Neuron (in vitro differentiated cells): ENCODE data around the gene SETD3.

Source experiments
- H2AFZ ChIP-seq: one replicate; pipeline ENCODE4 v1.6.1; 2013; ENCODE audit warnings: low read depth, mild to moderate bottlenecking, inconsistent platforms, low read length, moderate library complexity
- H3K27me3 ChIP-seq: one replicate; pipeline ENCODE4 v1.6.1; 2013; ENCODE audit warnings: low read length; ENCODE audit not compliant: insufficient read depth
- H3K36me3 ChIP-seq: one replicate; pipeline ENCODE4 v1.6.1; 2013; ENCODE audit warnings: low read length; ENCODE audit not compliant: insufficient read depth
- H3K4me1 ChIP-seq: one replicate; pipeline ENCODE4 v1.6.1; 2013; ENCODE audit warnings: low read length; ENCODE audit not compliant: insufficient read depth
- H3K4me3 ChIP-seq: 2 replicates; pipeline ENCODE4 v1.5.1; 2013; ENCODE audit warnings: mild to moderate bottlenecking, low read length, moderate library complexity
- H3K9me3 ChIP-seq: one replicate; pipeline ENCODE4 v1.6.1; 2013; ENCODE audit warnings: low read length

SETD3 gene

DNA sequence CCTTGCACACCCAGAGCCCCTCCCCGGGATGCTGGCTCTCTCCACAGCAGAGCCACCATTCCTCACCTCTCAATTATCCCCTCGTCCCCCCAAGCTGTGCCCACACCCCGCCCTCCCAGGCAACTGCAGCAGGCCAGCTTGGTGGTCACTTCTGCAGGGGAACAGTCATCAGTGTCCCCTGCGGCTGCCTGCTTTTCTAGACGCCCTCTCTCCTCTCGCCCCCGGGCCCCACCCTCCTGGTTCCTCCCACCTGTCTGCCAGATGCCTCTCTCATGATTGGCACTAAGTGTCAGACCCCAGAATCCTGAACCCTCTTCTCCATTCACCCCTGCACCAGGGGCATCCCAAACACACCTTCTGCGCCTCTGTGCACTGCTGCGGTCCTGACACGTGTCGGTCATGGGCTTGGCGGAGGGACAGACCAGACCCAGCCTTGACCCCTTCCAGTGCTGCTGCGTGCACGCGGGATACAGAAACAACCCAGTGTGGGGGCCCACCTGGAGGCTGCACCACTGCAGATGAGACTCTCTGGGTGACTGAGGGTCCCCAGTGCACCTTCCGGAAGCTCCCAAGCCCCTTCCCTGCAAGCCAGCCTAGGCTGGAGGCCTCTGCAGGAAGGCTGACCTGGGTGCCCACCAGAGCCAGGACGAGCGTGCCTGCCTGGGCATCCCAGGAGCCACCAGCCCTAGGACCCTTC lies 99.5 kb downstream of the SETD3 start:
- Histone ChIP-seq H3K4me3 (no peak overlapping the region), H3K4me1 (peaks cover 2% of the 10 kb centered on the region), H3K9me3 (no peaks in the 10 kb centered on the region), H3K27me3 (no peaks in the 10 kb centered on the region), H2AFZ (no peak overlapping the region), H3K36me3 (no peaks in the 10 kb centered on the region)

- Histone ChIP-seq H3K4me3 (no peak overlapping the region), H3K9me3 (no peaks in the 10 kb centered on the region), H3K4me1 (peaks cover 2% of the 10 kb centered on the region), H3K27me3 (peaks cover 1% of the 10 kb centered on the region), H3K36me3 (no peaks in the 10 kb centered on the region), H2AFZ (no peak overlapping the region)
Observed at GRCh38 chr14:99380402-99380801, 100.3 kb downstream of the SETD3 start.

DNA sequence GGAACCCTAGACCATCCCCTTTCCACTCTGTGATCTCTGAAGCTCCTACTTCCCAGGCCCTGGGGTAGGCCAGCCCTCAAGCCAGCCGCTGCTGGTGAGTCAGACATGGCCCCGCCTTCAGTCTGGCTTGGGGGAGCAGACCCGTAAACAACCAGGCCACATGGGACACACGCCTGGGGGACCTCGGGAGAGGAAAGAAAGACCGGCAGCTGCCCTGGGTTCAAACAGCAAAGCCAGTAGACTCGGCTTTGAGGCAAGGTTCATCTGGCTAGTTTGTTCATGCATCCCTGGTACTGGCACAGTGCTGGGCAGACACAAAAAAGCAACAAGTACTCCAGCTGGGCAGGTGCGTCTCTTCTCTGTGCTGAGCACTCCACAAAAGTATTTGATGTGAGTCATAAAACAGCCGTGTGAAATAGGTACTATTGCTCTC lies 101.9 kb downstream of the SETD3 start:
- Histone ChIP-seq H3K27me3 (peaks cover 2% of the 10 kb centered on the region), H3K4me1 (peaks cover 2% of the 10 kb centered on the region), H2AFZ (no peak overlapping the region), H3K4me3 (no peak overlapping the region), H3K36me3 (no peaks in the 10 kb centered on the region), H3K9me3 (no peaks in the 10 kb centered on the region)

DNA sequence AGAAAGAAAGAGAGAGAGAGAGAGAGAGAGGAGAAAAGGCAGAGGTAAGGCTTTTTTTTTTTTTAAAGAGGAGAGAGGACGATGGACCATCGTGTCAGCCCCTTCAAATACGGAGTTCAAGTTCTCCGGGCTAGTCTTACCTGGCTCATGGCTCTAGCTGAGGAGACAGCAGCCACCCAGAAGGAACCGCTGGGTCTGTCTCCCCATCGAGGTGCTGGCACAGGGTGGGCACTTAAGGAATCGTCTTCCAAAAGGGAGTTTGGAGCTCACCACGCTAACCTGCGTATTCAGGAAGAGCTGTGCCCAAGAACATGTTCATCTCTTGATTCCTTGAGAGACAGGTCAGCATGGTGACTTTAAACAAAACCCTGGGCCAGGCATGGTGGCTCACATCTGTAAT lies 102.7 kb downstream of the SETD3 start:
- Histone ChIP-seq H3K4me1 (peaks cover 2% of the 10 kb centered on the region), H3K27me3 (peaks cover 2% of the 10 kb centered on the region), H3K4me3 (no peak overlapping the region), H3K9me3 (no peaks in the 10 kb centered on the region), H2AFZ (no peak overlapping the region), H3K36me3 (no peaks in the 10 kb centered on the region)

DNA sequence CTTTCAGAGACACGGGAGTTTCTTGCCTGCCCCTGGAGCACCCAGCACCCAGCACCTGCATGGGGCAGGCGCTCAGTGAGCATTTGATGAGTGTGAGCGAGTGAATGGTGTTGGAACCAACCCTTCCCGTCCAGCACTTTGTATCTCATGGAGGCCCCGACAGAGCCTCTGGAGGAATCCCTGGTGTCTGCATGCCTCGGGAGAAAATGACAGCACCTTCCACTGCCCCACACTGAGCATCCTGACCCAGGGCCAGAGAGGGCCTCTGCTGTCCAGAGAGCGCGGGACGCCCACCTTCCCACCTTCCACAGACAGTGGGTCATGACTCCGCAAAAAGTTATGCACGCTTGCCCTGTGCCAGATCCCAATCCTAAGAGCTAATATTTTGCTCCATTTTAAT lies 105.7 kb downstream of the SETD3 start:
- H2AFZ ChIP-seq: no peak overlapping the region
- H3K9me3 ChIP-seq: no peaks in the 10 kb centered on the region
- H3K4me3 ChIP-seq: no peak overlapping the region
- H3K4me1 ChIP-seq: peaks cover 2% of the 10 kb centered on the region
- H3K27me3 ChIP-seq: peaks cover 2% of the 10 kb centered on the region
- no peaks in the 10 kb centered on the region for H3K36me3 ChIP-seq

DNA sequence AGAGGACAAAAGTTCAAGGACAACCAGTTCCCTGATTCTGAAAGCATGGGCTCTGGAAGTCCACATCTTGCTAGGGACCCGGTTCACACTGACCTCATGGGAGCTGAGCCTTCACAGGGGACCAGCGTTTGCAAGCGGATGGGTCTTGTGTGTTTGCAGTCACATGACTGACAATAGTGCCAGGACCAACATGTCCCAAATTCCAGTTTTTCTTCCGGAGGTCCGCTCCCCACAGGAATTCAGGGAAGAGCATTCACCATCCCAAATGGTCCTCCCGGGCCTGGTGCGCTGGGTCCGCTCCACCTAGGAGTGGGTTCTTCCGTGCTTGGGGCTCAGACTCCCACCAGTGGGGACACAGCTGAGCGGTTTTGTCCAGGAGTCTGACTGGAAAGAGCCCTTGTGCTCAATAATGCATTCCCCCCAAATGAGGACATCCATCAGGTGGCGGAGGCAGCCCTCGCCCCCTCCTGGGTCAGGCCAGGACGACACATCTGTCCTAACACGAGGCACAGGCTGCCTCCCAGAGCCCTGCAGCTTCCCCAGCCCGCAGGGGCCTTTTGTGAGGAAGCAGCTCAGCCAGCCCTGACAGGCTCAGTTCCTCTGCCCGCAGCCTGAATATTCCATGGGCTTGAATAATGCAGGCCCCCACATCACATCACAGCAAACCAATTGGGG lies 116.9 kb downstream of the SETD3 start:
- Histone ChIP-seq H3K36me3 (no peaks in the 10 kb centered on the region), H3K9me3 (no peaks in the 10 kb centered on the region), H2AFZ (peak overlapping the region; percentile 52), H3K4me1 (no peaks in the 10 kb centered on the region), H3K4me3 (no peak overlapping the region), H3K27me3 (no peaks in the 10 kb centered on the region)

- no peaks in the 10 kb centered on the region for H3K27me3 ChIP-seq
- no peak overlapping the region for H3K4me3 ChIP-seq
- H3K4me1 ChIP-seq: no peaks in the 10 kb centered on the region
Observed at GRCh38 chr14:99363051-99363450, 117.6 kb downstream of the SETD3 start.

DNA sequence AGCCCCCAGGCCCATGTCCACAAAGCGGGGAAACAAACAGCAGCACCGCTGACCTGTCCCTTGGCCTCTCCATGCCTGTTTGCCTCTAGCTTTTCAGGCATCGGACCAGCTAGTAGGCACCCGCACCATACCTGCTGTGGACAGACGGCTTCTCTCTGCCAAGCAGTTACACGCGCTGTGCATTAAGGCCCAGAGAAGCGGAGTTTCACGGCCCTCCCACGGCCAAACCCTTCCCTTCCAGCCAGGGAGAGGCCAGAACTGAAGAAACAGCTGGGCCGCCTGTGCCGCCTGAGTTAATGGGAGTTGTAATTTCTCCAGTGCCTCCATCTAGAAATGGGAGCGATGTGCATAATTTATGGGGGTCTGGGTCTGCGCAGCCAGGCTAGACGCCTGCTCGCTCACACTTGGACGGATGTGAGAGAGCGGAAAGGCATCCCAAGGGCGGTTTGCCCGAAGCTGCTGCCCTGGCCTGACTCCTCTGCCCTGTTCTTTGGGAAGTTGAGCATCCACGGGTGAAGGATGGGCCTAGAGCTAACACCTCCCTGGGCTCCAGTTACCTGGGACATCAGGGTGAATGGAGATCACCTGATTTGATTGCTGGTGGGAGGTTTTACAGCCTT lies 119.0 kb downstream of the SETD3 start:
- Histone ChIP-seq H3K9me3 (no peaks in the 10 kb centered on the region), H3K4me3 (no peak overlapping the region), H3K27me3 (peaks cover 3% of the 10 kb centered on the region), H3K4me1 (no peaks in the 10 kb centered on the region), H2AFZ (no peak overlapping the region), H3K36me3 (no peaks in the 10 kb centered on the region)

More at GRCh38 chr14:99363051-99363450, 117.6 kb downstream of the SETD3 start:
- H2AFZ ChIP-seq: no peak overlapping the region
- H3K9me3 ChIP-seq: no peaks in the 10 kb centered on the region
- no peaks in the 10 kb centered on the region for H3K36me3 ChIP-seq

- Histone ChIP-seq H3K36me3 (no peaks in the 10 kb centered on the region), H2AFZ (no peak overlapping the region), H3K4me1 (no peaks in the 10 kb centered on the region), H3K27me3 (peaks cover 3% of the 10 kb centered on the region), H3K9me3 (no peaks in the 10 kb centered on the region), H3K4me3 (no peak overlapping the region)
Observed at GRCh38 chr14:99360774-99361595, 119.7 kb downstream of the SETD3 start.

DNA sequence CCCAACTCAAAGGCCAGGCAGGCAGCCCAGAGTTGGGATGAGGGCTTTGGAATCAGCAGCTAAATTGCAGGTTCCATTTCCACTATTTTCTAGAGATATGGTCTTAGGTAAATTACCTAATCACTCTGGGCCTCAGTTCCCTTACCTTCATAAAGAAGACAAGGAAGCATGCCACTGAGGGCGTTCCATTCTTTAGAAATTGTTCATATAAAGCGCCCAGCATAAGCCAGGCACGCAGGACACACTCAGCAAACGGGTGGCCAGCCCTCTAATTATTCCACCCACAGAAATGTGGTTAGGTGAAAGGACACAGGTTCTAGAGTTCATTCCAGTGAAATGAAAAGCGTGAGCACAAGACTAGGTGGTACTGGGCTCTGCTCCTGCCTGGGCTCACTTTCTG lies 120.8 kb downstream of the SETD3 start:
- peaks cover 3% of the 10 kb centered on the region for H3K27me3 ChIP-seq
- H2AFZ ChIP-seq: no peak overlapping the region
- H3K4me1 ChIP-seq: no peaks in the 10 kb centered on the region
- no peaks in the 10 kb centered on the region for H3K36me3 ChIP-seq
- no peak overlapping the region for H3K4me3 ChIP-seq
- H3K9me3 ChIP-seq: no peaks in the 10 kb centered on the region

DNA sequence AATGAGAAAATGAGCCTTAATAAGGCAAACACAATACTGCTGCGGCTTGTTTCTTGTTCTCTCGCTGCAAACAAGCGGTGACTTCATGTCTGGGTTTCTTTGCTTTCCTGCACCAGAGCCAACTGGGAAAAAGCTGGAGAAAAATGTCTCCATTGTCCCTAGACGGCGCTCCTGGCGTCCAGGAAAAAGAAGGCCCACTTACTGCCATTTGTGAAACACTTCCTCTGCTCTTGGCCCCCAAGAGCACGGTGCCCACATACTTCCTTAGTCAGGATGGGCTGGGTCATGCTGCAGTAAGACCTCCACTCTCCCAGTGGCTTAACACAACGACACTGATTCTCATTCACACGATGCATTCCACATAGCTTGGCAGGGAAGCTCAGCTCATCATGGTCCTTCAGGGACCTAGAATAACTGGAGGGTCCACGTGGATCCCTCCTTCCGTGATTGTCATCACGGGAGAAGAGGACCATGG lies 122.7 kb downstream of the SETD3 start:
- H3K36me3 ChIP-seq: no peaks in the 10 kb centered on the region
- H2AFZ ChIP-seq: no peak overlapping the region
- H3K4me3 ChIP-seq: no peak overlapping the region
- no peaks in the 10 kb centered on the region for H3K9me3 ChIP-seq
- H3K27me3 ChIP-seq: peaks cover 6% of the 10 kb centered on the region
- no peaks in the 10 kb centered on the region for H3K4me1 ChIP-seq

DNA sequence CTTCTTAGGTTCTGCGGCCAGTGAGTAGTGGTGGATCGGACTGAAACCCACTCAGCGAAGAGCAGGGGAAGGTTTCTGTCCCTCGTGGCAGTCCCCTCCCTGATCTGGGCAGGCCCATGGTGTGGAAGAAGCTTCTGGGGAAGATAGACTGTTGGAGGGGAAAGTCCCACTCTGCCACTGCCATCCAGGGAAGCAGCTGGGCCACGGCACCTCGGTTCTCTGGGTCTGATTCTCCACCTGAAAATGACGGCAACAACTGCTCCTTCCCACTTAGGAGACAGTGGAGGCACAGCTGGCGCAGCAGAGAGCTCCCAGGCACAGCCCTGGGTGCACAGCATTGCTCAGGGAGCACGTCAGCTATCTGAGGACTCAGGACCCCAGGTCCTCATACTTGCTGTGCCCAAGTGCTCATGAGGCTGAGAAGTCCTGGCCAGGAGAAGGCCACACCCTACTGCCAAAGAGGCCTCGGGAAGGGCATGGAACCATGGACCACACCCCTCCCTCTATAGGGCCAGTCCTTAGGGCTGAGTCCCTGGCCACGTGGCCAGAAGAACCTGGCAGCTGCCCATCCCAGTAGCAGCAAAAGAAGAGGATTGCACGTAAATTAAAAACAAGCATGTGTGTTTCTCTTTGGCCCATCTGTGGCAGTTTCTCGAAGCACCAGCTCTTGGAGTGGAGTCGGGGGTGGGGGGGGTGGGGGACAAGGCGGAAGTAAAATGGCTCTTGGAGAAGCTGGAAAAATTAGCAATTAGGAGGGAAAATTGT lies 123.3 kb downstream of the SETD3 start:
- H3K27me3 ChIP-seq: peaks cover 6% of the 10 kb centered on the region
- no peak overlapping the region for H2AFZ ChIP-seq
- no peaks in the 10 kb centered on the region for H3K4me1 ChIP-seq
- H3K36me3 ChIP-seq: no peaks in the 10 kb centered on the region
- no peaks in the 10 kb centered on the region for H3K9me3 ChIP-seq
- H3K4me3 ChIP-seq: no peak overlapping the region
